ENCODE data around the gene NEO1. TPM values are rescaled to one million over a fixed set of nuclear protein-coding genes. Genes with fewer than 3 reads are reported as not detected.
A peak's percentile ranks its signal among the peaks of the same experiment; 100 is the strongest.
"Not testable (repeated sequence)": the region's sequence is repeated elsewhere in the genome, so short reads cannot be mapped to it uniquely, and the experiment has no call there.

The NEO1 gene
- total RNA-seq, 1 donor from 2014 or later, result 37.8 TPM

DNA sequence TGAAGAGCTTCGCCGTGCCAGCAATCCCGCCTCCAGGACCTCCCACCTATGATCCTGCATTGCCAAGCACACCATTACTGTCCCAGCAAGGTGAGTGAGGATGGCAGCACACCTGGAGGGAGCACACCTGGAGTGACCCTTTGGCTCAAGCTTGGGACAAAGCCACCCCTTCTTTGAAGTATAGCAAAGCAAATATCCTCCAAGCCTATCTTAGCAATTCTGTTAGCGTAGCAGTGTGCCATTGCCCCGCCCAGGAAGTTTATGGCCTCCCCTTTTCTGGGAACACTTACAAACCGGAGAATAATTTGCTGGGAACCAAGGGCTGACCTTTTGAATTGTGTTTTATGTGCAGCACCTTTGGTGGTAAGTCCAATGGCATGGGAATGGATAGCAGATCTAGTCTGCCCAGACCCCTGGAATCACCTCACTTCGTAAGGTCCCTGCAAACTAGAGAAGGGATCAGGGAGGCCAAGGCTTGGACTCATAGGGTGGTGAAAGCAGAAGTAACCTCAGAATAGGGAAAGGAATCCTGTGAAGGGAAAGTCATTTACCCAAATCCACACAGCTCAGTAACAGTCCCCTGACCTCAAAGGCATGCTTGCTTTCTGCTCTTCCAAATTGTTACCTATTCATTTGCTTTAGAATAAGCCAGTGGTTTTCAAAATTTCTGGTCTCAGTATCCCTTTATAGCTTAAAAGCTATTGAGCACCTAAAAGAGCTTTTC lies 246.4 kb downstream of the NEO1 start:
- no peak overlapping the region for H3K4me3 ChIP-seq
- H3K9me3 ChIP-seq, result no peaks in the 10 kb centered on the region
- intact Hi-C loops (cut with DNase I), result no loop called here
- DNase-seq (no peak), ATAC-seq (no peak)
- no peaks in the 10 kb centered on the region for H3K4me1 ChIP-seq
- TF ChIP-seq, protein P1, sequence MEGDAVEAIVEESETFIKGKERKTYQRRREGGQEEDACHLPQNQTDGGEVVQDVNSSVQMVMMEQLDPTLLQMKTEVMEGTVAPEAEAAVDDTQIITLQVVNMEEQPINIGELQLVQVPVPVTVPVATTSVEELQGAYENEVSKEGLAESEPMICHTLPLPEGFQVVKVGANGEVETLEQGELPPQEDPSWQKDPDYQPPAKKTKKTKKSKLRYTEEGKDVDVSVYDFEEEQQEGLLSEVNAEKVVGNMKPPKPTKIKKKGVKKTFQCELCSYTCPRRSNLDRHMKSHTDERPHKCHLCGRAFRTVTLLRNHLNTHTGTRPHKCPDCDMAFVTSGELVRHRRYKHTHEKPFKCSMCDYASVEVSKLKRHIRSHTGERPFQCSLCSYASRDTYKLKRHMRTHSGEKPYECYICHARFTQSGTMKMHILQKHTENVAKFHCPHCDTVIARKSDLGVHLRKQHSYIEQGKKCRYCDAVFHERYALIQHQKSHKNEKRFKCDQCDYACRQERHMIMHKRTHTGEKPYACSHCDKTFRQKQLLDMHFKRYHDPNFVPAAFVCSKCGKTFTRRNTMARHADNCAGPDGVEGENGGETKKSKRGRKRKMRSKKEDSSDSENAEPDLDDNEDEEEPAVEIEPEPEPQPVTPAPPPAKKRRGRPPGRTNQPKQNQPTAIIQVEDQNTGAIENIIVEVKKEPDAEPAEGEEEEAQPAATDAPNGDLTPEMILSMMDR (IDR thresholded peaks at IDR 0.05), result no peak
- peaks cover 69% of the 10 kb centered on the region for H3K36me3 ChIP-seq
- H3K27me3 ChIP-seq (ENCODE audit: low read depth), result no peaks in the 10 kb centered on the region
- no peak overlapping the region for H3K27ac ChIP-seq

DNA sequence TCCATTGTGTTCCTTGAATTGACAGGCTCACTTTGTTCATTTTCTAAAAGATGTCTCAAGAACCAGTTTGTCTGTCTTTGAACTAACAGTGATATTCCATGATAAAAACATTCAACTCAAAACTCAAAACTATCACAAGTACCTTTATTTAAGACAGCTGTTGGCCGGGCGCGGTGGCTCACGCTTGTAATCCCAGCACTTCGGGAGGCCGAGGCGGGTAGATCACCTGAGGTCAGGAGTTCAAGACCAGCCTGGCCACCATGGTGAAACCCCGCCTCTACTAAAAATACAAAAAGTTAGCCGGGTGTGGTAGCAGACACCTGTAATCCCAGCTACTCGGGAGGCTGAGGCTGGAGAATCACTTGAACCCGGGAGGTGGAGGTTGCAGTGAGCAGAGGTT lies 248.0 kb downstream of the NEO1 start:
- intact Hi-C loops (cut with DNase I); ATAC-seq; H3K9me3 ChIP-seq; DNase-seq; H3K4me3 ChIP-seq; H3K27ac ChIP-seq; H3K27me3 ChIP-seq (ENCODE audit: low read depth); H3K4me1 ChIP-seq: not testable (repeated sequence)
- H3K36me3 ChIP-seq, result peaks cover 63% of the 10 kb centered on the region

GRCh38 chr15:73303636-73304035 lies 251.4 kb downstream of the NEO1 start:
- ATAC-seq (no peak), DNase-seq (no peak)
- Histone ChIP-seq H3K36me3 (peaks cover 55% of the 10 kb centered on the region), H3K4me1 (no peaks in the 10 kb centered on the region), H3K27ac (no peak overlapping the region), H3K4me3 (no peak overlapping the region), H3K9me3 (no peaks in the 10 kb centered on the region), H3K27me3 (ENCODE audit: low read depth) (no peaks in the 10 kb centered on the region)
- TF ChIP-seq, protein P1 (IDR thresholded peaks at IDR 0.05), result no peak
- intact Hi-C loops (cut with DNase I), result no loop called here

GRCh38 chr15:73305331-73306211 lies 253.3 kb downstream of the NEO1 start:
- ATAC-seq, result peak; percentile 66 to 81
- Histone ChIP-seq H3K27ac (no peak overlapping the region), H3K36me3 (peaks cover 37% of the 10 kb centered on the region), H3K4me3 (no peak overlapping the region), H3K27me3 (ENCODE audit: low read depth) (no peaks in the 10 kb centered on the region), H3K4me1 (no peaks in the 10 kb centered on the region), H3K9me3 (no peaks in the 10 kb centered on the region)
- DNase-seq, result no peak
- TF ChIP-seq, protein P1 (IDR thresholded peaks at IDR 0.05), result peak; percentile 34
- intact Hi-C loops (cut with DNase I), result no loop called here

- no peak for DNase-seq
- Histone ChIP-seq H3K4me1 (no peaks in the 10 kb centered on the region), H3K27ac (no peak overlapping the region), H3K36me3 (peaks cover 11% of the 10 kb centered on the region), H3K9me3 (no peaks in the 10 kb centered on the region), H3K27me3 (ENCODE audit: low read depth) (no peaks in the 10 kb centered on the region), H3K4me3 (no peak overlapping the region)
- TF ChIP-seq, protein P1 (IDR thresholded peaks at IDR 0.05), result no peak
- ATAC-seq, result no peak
- intact Hi-C loops (cut with DNase I), result no loop called here
Measured at GRCh38 chr15:73308305-73308704, 256.0 kb downstream of the NEO1 start.

DNA sequence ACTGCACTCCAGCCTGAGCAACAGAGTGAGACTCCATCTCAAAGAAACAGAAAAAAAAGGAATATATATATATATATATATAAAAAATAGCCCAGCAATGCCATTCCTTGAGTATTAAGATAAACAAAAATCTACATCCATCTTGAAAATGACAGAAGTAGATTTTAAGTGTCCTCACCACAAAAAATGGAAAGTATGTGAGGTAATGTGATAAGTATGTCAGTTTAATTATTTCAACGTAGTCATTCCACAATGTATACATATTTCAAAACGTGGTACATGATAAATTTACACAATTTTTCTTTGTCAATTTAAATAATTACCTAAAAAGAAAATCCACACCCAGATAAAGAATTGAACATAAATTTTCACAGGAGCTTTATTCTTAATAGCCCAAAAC lies 261.6 kb downstream of the NEO1 start:
- no peak overlapping the region for H3K4me3 ChIP-seq
- no peaks in the 10 kb centered on the region for H3K36me3 ChIP-seq
- TF ChIP-seq, protein P1 (IDR thresholded peaks at IDR 0.05), result no peak
- intact Hi-C loops (cut with DNase I), result no loop called here
- H3K4me1 ChIP-seq, result no peaks in the 10 kb centered on the region
- ATAC-seq, result no peak
- no peak overlapping the region for H3K27ac ChIP-seq
- H3K9me3 ChIP-seq, result no peaks in the 10 kb centered on the region
- peaks cover 2% of the 10 kb centered on the region for H3K27me3 ChIP-seq (ENCODE audit: low read depth)
- DNase-seq, result no peak

Data from lower lobe of right lung (tissue), 2 donors.